MCF 10A (cell line): ENCODE results near the gene ARHGEF10L. TPM values are rescaled to one million over a fixed set of nuclear protein-coding genes. Genes with fewer than 3 reads are reported as not detected.

Experiments used
- BruUV-seq: library from RNA; stranded (reverse); fragments of 400-500 nt; replicated peaks from 2 replicates; lab custom pipeline; 2021; lab: Mats Ljungman, UMichigan
- CTCF ChIA-PET: fragments of 300-600 bp; sonication (Branson Sonifier 250); formaldehyde crosslinking; extraction: SDS; loops from one replicate; lab custom pipeline; 2021; ENCODE audit warnings: antibody characterized with exemption, inconsistent platforms; lab: Yijun Ruan, JAX
- POLR2A ChIA-PET: fragments of 300-600, 350-650 bp; sonication (Branson Sonifier 250); formaldehyde crosslinking; extraction: SDS; loops from one replicate; lab custom pipeline; 2020; ENCODE audit warnings: antibody characterized with exemption, inconsistent platforms; lab: Yijun Ruan, JAX
- DNase-seq: peaks from one replicate; pipeline ENCODE4 v3.0.0-alpha.2; 2018; ENCODE audit not compliant: unreplicated experiment
- H3K27ac Mint-ChIP-seq: one replicate; pipeline ENCODE4 v1.8.0; 2022; ENCODE audit warnings: mild to moderate bottlenecking, low read depth, mixed read lengths; ENCODE audit not compliant: unreplicated experiment
- H3K27me3 Mint-ChIP-seq: one replicate; pipeline ENCODE4 v1.8.0; 2022; ENCODE audit warnings: mixed read lengths; ENCODE audit not compliant: insufficient read depth, unreplicated experiment
- H3K36me3 Mint-ChIP-seq: one replicate; pipeline ENCODE4 v1.8.0; 2022; ENCODE audit warnings: mild to moderate bottlenecking, moderate library complexity, mixed read lengths; ENCODE audit not compliant: insufficient read depth, unreplicated experiment
- H3K4me1 Mint-ChIP-seq: one replicate; pipeline ENCODE4 v1.8.0; 2022; ENCODE audit warnings: mixed read lengths; ENCODE audit not compliant: insufficient read depth, unreplicated experiment
- H3K4me3 Mint-ChIP-seq: one replicate; pipeline ENCODE4 v1.8.0; 2022; ENCODE audit warnings: mild to moderate bottlenecking, moderate library complexity, mixed read lengths; ENCODE audit not compliant: unreplicated experiment
- H3K9me3 Mint-ChIP-seq: one replicate; pipeline ENCODE4 v1.8.0; 2022; ENCODE audit warnings: mixed read lengths; ENCODE audit not compliant: unreplicated experiment
- intact Hi-C: fragments of 100-400 bp; cut with micrococcal nuclease; formaldehyde crosslinking; loops from 2 replicates; pipeline ENCODE4 v1.14.1; 2022
- total RNA-seq: library from RNA; stranded (reverse); gene quantifications from 2 replicates; pipeline ENCODE4 v1.2.3, GENCODE V29; 2022
- TF ChIP-seq, protein P1 (sequence below): fragments of 200-600 bp; IDR thresholded peaks from one replicate; pipeline ENCODE4 v1.8.0; 2022; ENCODE audit warnings: antibody characterized with exemption, mild to moderate bottlenecking; ENCODE audit not compliant: unreplicated experiment

ARHGEF10L gene
- total RNA-seq, 1 experiment from 2014 or later: 5.0 TPM

DNA sequence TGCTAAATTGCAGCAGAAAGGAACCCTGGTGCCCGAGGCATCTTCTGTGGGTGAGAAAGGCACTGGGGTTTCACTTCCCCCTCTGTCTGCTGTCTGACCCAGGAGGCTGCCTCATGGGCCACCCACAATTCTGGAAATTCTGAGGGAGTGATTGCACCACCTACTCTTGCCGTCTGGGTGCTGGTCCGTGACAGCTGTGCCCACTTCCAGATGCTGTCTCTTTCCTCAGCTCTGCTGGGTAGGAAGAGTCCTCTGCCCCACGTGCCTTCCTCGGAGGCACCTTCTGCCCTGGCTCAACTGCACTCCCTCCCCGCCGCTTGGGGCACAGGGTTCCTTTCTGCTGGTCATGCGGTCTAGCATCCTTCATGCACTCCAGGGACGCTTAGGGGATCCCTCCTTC is 96.3 kb downstream of the ARHGEF10L start:
- ChIA-PET CTCF (no interaction called here), POLR2A (no interaction called here)
- peaks cover 11% of the 10 kb centered on the region for H3K36me3 Mint-ChIP-seq
- no peak overlapping the region for H3K4me3 Mint-ChIP-seq
- BruUV-seq: no TSS peak
- TF ChIP-seq, protein P1, sequence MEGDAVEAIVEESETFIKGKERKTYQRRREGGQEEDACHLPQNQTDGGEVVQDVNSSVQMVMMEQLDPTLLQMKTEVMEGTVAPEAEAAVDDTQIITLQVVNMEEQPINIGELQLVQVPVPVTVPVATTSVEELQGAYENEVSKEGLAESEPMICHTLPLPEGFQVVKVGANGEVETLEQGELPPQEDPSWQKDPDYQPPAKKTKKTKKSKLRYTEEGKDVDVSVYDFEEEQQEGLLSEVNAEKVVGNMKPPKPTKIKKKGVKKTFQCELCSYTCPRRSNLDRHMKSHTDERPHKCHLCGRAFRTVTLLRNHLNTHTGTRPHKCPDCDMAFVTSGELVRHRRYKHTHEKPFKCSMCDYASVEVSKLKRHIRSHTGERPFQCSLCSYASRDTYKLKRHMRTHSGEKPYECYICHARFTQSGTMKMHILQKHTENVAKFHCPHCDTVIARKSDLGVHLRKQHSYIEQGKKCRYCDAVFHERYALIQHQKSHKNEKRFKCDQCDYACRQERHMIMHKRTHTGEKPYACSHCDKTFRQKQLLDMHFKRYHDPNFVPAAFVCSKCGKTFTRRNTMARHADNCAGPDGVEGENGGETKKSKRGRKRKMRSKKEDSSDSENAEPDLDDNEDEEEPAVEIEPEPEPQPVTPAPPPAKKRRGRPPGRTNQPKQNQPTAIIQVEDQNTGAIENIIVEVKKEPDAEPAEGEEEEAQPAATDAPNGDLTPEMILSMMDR: no peak
- no peaks in the 10 kb centered on the region for H3K9me3 Mint-ChIP-seq
- no peaks in the 10 kb centered on the region for H3K27me3 Mint-ChIP-seq
- DNase-seq: no peak
- H3K27ac Mint-ChIP-seq: peak overlapping the region; percentile 57
- intact Hi-C loops: no loop called here
- H3K4me1 Mint-ChIP-seq: peaks cover 21% of the 10 kb centered on the region

DNA sequence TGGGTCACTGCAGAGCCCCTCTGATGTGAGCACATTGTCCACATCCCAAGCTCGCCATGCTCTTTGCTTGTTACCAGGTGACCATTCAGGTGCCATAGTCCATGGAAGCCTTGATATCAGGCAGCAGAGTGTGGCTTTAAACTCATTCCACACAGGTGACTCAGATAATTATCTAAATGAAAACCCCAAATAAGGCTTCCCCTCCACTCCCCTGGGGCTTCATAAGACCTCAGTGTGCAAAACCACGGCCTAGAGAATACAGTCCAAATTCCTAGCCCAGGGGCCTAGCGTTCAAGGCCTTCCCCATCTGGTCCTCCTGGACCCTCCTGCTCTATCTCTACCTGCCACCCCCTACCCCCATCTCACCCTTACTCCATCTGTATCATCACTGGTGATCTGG is 97.1 kb downstream of the ARHGEF10L start:
- H3K27me3 Mint-ChIP-seq: no peaks in the 10 kb centered on the region
- DNase-seq: no peak
- H3K36me3 Mint-ChIP-seq: peaks cover 18% of the 10 kb centered on the region
- POLR2A ChIA-PET: no interaction called here
- BruUV-seq: no TSS peak
- CTCF ChIA-PET: no interaction called here
- H3K4me1 Mint-ChIP-seq: peaks cover 18% of the 10 kb centered on the region
- no peaks in the 10 kb centered on the region for H3K9me3 Mint-ChIP-seq
- H3K27ac Mint-ChIP-seq: peak overlapping the region; percentile 57
- no peak overlapping the region for H3K4me3 Mint-ChIP-seq
- TF ChIP-seq, protein P1: no peak
- intact Hi-C loops: no loop called here

DNA sequence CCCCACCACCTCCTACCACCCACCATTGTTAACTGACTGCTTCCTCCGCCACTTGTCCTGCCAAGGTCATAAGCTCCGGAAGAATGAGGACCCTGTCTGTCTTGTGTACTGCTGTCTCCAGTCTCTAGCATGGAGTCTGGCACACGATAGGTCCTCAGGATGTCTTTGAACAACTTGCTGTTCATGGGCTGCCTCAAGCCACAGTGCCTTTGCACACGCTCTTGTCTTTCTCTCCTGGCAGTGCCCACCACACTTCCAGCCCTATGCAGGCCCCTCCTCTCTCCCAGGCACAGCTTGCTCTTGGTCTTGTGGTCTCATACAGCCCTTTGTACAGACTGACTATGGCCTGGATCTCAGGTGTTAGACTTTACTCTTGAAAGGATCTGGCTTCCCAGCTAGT is 97.6 kb downstream of the ARHGEF10L start:
- ChIA-PET POLR2A (no interaction called here), CTCF (interaction anchor here (0.5 to 0.8 kb wide), 2 partner anchors 13 to 16 kb away, joined by 3 read pairs; no protein-coding TSS in a partner anchor)
- peaks cover 18% of the 10 kb centered on the region for H3K4me1 Mint-ChIP-seq
- no peaks in the 10 kb centered on the region for H3K27me3 Mint-ChIP-seq
- intact Hi-C loops: no loop called here
- BruUV-seq: no TSS peak
- TF ChIP-seq, protein P1: no peak
- peaks cover 19% of the 10 kb centered on the region for H3K36me3 Mint-ChIP-seq
- no peak overlapping the region for H3K4me3 Mint-ChIP-seq
- H3K27ac Mint-ChIP-seq: no peak overlapping the region
- H3K9me3 Mint-ChIP-seq: no peaks in the 10 kb centered on the region
- no peak for DNase-seq

DNA sequence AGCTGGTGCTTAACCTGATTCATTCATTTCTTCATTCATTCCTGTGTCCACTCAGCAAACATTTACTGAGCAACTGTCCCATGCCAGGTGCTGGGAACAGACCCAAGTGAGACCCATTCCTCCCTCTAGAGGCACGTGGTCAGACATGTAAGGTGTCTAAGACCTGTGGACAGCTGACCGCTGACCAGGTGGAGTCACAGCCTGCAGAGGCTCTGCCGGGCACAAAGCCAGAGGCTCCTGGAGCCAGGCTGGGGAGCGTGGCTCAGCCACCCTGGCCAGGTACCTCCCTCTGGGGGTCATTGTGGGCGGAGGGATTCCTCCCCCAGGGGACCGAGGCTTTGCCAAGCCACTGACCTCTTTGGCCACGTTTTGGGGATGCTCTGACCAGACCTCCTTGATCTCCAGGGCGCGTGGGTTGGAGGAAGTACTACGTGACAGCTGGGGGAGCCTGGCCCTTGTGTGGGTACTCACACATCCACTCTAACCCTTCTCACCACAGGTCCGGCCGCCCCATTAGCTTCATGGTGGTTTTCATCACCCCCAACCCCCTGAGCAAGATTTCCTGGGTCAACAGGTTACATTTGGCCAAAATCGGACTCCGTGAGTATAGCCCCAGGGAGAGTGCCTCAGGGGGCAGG is 100.3 kb downstream of the ARHGEF10L start:
- no peak for DNase-seq
- BruUV-seq: no TSS peak
- H3K4me1 Mint-ChIP-seq: peaks cover 6% of the 10 kb centered on the region
- H3K9me3 Mint-ChIP-seq: no peaks in the 10 kb centered on the region
- POLR2A ChIA-PET: no interaction called here
- CTCF ChIA-PET: interaction anchor here (0.5 kb wide), 2 partner anchors 145 to 1599 kb away, joined by 3 read pairs; no protein-coding TSS in a partner anchor
- H3K36me3 Mint-ChIP-seq: peaks cover 19% of the 10 kb centered on the region
- peak overlapping the region; percentile 14 for H3K27ac Mint-ChIP-seq
- TF ChIP-seq, protein P1: no peak
- H3K4me3 Mint-ChIP-seq: no peak overlapping the region
- intact Hi-C loops: no loop called here
- H3K27me3 Mint-ChIP-seq: no peaks in the 10 kb centered on the region
